KG1 (cell line): ENCODE data around the gene CKS1B.
A peak's percentile ranks its signal among the peaks of the same experiment; 100 is the strongest.
"Not testable (repeated sequence)": the region's sequence is repeated elsewhere in the genome, so short reads cannot be mapped to it uniquely, and the experiment has no call there.

ENCODE experiments used
- DNase-seq: peaks from one replicate; lab custom pipeline; 2025; lab: John Stamatoyannopoulos, UW

The CKS1B gene

DNA sequence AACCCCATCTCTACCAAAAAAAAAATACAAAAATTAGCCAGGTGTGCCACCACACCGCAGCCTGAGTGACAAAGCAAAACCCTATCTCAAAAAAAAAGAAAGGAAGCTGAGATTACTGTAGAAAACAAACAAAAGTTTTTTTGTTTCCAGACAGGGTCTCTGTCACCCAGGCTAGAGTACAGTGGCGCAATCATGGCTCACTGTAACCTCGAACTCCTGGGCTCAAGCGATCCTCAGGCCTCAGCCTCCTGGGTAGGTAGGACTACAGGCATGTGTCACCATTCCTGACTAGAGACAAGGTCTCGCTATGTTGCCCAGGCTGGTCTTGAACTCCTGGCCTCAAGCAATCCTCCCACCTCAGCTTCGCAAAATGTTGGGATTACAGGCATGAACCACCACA is 10.1 kb upstream of the CKS1B start:
- DNase-seq = no peak

DNA sequence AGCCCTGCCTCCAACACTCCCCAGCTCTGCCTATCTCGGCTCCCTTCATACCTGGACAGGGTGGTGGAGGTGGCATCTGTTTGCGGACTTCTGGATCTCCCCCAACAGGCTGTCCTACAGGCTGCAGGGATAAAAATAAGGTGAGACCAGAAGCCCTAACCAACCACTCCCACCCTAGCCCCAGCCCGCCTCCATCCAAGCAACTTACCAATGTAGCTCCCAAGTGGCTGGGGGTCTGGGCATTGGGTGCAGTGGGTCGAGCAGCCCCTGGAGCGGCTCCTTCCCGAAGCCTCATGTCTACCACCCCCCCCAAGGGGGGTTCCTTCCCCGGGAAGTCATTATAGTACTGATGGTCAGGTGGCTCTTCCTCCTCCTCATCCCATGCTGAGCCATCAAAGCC is 8.4 kb upstream of the CKS1B start:
- DNase-seq = no peak

DNA sequence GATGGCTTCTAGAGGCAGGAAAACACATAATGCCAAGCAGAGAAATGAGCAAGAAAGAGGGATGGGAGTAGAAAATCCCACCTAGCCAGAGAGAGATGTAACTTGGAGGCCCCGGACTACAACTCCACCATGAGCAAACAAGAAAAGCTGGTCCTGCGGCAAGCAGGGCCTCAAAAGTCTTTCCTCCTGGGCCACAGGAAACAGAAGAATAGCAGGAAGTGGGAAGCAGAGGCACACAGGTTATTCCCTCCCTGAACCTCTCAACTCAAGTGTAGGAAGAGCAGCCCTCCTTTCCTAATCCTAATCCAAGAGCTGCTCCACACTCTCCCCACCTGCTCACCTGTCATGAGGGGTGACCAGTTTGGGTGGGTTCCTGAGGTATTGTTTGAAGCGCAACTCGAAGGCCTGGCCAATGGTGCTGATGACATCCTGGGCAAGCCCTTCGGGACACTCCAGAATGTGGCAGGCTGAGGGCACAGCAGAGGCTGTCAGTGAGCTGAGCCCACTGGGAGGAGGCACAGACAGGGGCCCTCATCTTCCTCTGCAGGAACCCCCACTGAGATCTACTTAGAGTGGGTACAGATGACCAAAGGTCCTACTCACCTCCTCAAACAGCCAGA is 7.0 kb upstream of the CKS1B start:
- no peak for DNase-seq

GRCh38 chr1:154968731-154969130 is 5.8 kb upstream of the CKS1B start:
- no peak for DNase-seq

DNA sequence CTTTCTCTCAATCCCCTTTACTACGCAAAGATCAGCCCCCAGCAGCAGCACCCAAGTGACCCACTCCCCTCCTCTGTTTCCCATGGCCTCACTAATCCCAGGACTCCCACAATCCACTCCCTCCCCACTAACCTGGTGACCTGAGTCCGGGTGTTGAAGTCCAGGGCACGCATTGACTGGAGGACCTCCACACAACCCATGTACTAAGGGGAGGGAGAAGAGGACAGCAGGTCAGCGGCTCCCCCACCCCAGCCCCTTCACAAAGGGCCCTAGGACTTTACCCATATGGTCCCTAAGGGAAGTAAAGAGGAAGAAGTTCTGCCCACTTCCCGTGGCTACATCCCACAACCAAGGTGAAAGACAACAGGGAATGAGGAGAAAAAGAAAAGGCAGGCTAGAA is 5.2 kb upstream of the CKS1B start:
- DNase-seq = no peak

- DNase-seq = no peak
Observed at GRCh38 chr1:154969860-154970452, 4.5 kb upstream of the CKS1B start.

GRCh38 chr1:154970631-154971340 is 3.7 kb upstream of the CKS1B start, which contains the start of gene SHC1:
SHC1 (minus strand) TSS chr1:154970747; CDS start chr1:154970526, 221 bp downstream.
- no peak for DNase-seq

- no peak for DNase-seq
Observed at GRCh38 chr1:154971341-154971998, 3.0 kb upstream of the CKS1B start.

DNA sequence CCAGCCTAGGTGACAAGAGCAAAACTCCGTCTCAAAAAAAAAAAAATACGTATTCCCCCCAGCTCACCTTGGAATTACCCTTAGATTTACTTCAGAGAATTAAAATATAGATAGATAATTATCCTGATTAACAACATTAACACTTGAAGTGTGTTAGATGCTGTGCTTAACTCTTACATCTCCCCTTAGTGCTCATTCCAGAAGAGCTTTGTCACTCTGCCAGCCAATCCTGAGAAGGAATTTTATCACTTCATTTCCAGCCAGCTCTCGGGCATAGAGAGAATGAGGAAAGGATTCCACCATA is 2.3 kb upstream of the CKS1B start:
- DNase-seq = no peak

DNA sequence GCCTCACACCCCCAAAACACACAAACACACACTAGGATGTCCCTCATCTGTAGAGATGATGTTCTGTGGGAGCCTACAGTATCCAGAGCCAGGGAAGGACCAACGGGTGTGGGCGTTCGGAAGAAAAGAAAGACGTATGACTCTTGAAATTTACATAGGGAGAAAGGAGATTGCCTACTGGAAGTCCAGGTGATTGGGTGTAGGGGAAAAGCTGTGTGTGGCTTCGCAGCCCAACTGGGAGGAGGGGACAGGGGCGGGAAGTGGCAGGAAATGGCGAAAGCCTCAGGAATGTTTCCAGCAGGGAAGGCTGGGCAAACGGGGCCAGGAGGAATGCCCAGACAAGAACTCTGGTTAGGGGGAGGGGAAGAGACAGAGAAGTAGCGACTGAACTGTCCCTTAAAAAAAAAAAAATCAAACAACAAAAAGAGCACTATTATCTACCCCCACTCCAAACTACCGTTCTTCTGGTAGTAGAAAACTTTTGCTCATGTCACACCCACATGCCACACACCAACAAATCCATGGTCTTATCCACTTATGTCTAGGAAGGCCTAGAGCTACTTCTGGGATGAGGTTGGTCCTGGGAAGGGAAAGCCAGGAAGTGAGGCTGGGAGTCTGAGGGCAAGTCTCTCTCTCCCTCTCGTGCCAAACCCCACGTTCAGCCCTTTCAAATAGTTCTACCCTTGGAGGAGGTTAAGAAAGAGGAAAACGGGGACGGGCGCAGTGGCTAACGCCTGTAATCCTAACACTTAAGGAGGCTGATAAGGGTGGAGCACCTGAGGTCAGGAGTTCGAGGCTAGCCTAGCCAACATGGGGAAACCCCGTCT is 1.8 kb upstream of the CKS1B start:
- no peak for DNase-seq

DNA sequence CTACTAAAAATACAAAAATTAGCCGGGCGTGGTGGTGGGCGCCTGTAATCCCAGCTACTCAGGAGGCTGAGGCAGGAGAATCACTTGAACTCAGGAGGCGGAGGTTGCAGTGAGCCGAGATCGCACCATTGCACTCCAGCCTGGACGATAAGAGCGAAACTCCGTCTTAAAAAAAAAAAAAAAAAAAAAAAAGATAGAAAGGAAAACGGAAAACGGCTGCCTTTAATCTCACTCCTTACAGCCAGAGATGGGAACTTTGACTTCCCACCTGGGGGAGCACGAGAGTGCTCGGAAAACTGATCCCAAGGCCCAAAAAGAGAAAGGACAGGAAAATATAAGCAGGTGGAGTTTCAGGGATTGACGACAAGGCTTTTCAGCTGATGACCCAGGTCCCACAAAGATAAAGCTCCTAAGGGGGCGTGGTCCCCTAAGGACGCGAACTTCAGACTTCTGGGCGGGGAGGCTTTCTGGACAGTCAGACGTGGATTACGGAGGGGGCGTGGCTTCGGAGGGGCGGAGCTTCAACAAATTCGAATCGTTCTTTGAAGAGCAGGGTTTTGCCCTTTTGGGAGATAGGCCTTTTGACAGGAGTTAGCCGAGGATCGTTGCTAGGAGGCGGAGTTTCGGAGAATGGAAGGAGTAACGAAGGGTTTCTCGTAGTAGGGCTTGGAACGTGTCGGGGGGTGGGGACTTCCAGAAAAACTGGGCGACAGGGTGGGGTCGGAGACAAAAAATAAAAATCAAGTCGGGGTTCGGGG is 958 bp upstream of the CKS1B start:
- peak; percentile 77 for DNase-seq

GRCh38 chr1:154974808-154975408 is 427 bp downstream of the CKS1B start:
- peak; percentile 97 for DNase-seq

DNA sequence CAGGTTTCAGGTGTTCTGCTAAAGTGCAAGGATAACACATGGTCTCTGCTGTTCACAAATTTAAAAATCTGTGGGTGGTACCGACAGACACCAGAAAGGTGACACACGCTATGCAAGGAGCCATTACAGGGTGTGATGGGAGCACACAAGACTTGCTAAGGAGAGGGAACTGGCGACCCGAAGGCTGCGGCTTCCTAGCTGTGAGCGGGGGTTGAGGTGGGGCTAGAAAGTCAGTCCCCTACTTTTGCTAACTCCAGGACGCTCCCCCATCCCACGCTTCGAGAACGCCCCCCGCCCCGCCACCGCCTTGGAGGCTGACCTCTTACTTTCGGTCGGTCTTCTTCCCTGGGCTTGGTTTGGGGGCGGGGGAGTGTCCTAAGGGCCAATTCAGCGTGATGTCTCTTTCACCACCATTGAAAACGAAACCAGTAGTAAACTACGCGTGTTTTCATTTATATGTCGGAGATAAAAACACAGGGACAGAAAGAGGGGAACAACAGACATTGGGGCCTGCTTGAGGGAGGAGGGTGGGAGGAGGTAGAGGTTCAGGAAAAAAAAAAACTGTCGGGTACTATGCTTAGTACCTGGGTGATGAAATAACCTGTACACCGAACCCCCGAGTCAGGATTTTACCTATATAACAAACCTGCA is 1.1 kb downstream of the CKS1B start:
- peak; percentile 37 for DNase-seq

- not testable (repeated sequence) for DNase-seq
Observed at GRCh38 chr1:154977762-154978161, 3.3 kb downstream of the CKS1B start.

GRCh38 chr1:154978360-154978759 is 3.9 kb downstream of the CKS1B start:
- no peak for DNase-seq

DNA sequence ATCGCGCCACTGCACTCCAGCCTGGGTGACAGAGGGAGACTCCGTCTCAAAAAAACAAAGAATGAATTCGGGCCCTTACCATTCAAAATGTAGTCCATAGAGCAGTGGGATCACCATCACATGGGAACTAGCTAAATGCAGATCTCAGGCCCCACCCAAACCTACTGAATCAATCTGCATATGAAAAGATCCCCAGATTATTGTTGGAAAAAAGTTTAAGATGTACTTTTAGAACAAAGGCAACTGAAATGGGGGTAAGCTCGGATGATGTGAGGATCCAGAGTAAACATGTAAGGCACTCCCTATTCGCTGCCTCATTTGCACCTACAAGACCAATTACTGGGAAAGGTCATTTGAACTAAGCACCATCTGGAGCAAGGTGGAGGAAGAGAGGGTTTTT is 7.9 kb downstream of the CKS1B start:
- DNase-seq = no peak

- DNase-seq = peak; percentile 98
Observed at GRCh38 chr1:154982897-154983648, 8.6 kb downstream of the CKS1B start, which contains the start of gene FLAD1. FLAD1 (plus strand) TSS chr1:154983344; CDS start chr1:154983695, 351 bp downstream.

GRCh38 chr1:154983776-154984466 is 9.4 kb downstream of the CKS1B start:
- DNase-seq = no peak

GRCh38 chr1:154986736-154987135 is 12.3 kb downstream of the CKS1B start:
- DNase-seq = not testable (repeated sequence)
